Lower lobe of right lung (tissue), 2 donors: Measurements from ENCODE around the gene PLAU. TPM values are rescaled to one million over a fixed set of nuclear protein-coding genes. Genes with fewer than 3 reads are reported as not detected.
A peak's percentile ranks its signal among the peaks of the same experiment; 100 is the strongest.

ENCODE experiments used
- ATAC-seq, 2 donors: fragments of 200-7000 bp; cut with Tn5 transposase; one replicate each; pipeline ENCODE4 v1.9.1; 2020 to 2022; ENCODE audit warnings: mild to moderate bottlenecking in 2 of 2, moderate library complexity in 2 of 2
- DNase-seq: peaks from one replicate; pipeline ENCODE4 v3.0.0-alpha.2; 2020
- H3K27ac ChIP-seq: fragments of 200-600 bp; one replicate; pipeline ENCODE4 v1.8.0; 2022
- H3K27me3 ChIP-seq: fragments of 200-600 bp; one replicate; pipeline ENCODE4 v1.8.0; 2022; ENCODE audit warnings: low read depth
- H3K36me3 ChIP-seq: fragments of 200-600 bp; one replicate; pipeline ENCODE4 v1.8.0; 2022; ENCODE audit warnings: mild to moderate bottlenecking
- H3K4me1 ChIP-seq: fragments of 200-600 bp; one replicate; pipeline ENCODE4 v1.8.0; 2022
- H3K4me3 ChIP-seq: fragments of 200-600 bp; one replicate; pipeline ENCODE4 v1.8.0; 2022; ENCODE audit warnings: mild to moderate bottlenecking
- H3K9me3 ChIP-seq: fragments of 200-600 bp; one replicate; pipeline ENCODE4 v1.8.0; 2022
- CTCF ChIP-seq: fragments of 200-600 bp; IDR thresholded peaks from one replicate; pipeline ENCODE4 v1.8.0; 2022; ENCODE audit warnings: antibody characterized with exemption, mild to moderate bottlenecking
- intact Hi-C: fragments of 100-400 bp; cut with DNase I; formaldehyde crosslinking; loops from one replicate; pipeline ENCODE4 v1.11.0; 2022
- total RNA-seq: library from RNA; stranded (reverse); fragmentation: NEBNext Ultra II Directional; extraction: Animal tissue kit (Norgen Biotek cat#: 25700); gene quantifications from one replicate; pipeline ENCODE4 v1.2.1, GENCODE V29; 2021
- donor health status: DM: no; HTN: yes; CAD: no; lungs with severe emphysema.

Gene PLAU
- total RNA-seq, 1 donor from 2014 or later = 29.0 TPM

- ATAC-seq (no peak), DNase-seq (no peak)
- no peaks in the 10 kb centered on the region for H3K36me3 ChIP-seq
- H3K27me3 ChIP-seq = no peaks in the 10 kb centered on the region
- intact Hi-C loops = no loop called here
- H3K4me1 ChIP-seq = peaks cover 30% of the 10 kb centered on the region
- no peak overlapping the region for H3K27ac ChIP-seq
- no peak for TF ChIP-seq CTCF
- H3K4me3 ChIP-seq = no peak overlapping the region
- no peaks in the 10 kb centered on the region for H3K9me3 ChIP-seq
Measured at GRCh38 chr10:73878365-73878764, 32.6 kb upstream of the PLAU start.

GRCh38 chr10:73879296-73880173 lies 31.4 kb upstream of the PLAU start:
- Histone ChIP-seq H3K4me3 (no peak overlapping the region), H3K27ac (no peak overlapping the region), H3K27me3 (no peaks in the 10 kb centered on the region), H3K36me3 (no peaks in the 10 kb centered on the region), H3K4me1 (peaks cover 29% of the 10 kb centered on the region), H3K9me3 (no peaks in the 10 kb centered on the region)
- peak; percentile 94 for DNase-seq
- peak; percentile 97 for TF ChIP-seq CTCF
- peak; percentile 94 for ATAC-seq
- intact Hi-C loops = loop anchor here (10.0 kb wide), 2 partner anchors 55 to 205 kb away; no protein-coding TSS in a partner anchor

DNA sequence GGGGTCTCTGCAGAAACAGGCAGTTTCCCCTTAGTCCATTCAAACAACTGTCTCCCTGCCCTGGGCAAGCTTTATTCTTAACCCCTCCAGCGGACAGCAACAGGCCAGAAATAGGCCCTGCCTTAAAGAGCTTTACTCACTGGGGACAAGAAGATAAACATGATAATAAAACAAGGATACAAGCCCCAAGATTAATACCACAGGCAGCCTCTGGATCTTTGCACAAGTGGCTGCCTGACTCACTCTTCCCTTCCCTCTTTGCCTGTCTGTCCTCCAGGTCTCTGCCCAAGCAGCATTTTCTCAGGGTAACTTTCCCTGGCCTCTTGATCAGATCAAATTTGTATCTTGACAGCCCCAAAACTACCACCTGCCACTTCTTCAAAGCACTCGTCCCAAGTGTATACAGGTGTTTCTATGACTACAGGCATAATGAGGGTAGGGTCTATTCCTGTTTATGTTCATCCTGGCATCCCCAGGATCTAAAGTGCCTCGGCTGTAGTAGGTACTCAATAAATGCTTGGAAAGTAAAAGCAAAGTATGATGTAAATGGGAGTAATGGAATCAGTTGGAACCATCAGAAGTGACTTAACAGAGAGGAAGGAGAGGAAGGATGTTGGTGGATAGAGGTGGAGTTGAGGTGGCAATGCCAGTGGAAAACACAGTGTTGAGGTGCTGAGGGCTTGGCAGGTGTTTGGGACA lies 29.6 kb upstream of the PLAU start:
- intact Hi-C loops = loop anchor here (10.0 kb wide), 2 partner anchors 53 to 203 kb away; no protein-coding TSS in a partner anchor
- DNase-seq = no peak

GRCh38 chr10:73884017-73884416 lies 26.9 kb upstream of the PLAU start:
- H3K9me3 ChIP-seq = no peaks in the 10 kb centered on the region
- H3K4me1 ChIP-seq = peaks cover 38% of the 10 kb centered on the region
- intact Hi-C loops = loop anchor here (10.0 kb wide), 2 partner anchors 51 to 201 kb away; no protein-coding TSS in a partner anchor
- H3K27me3 ChIP-seq = no peaks in the 10 kb centered on the region
- no peak for TF ChIP-seq CTCF
- ATAC-seq = no peak
- no peak overlapping the region for H3K27ac ChIP-seq
- H3K4me3 ChIP-seq = no peak overlapping the region
- no peaks in the 10 kb centered on the region for H3K36me3 ChIP-seq
- DNase-seq = no peak

More for the DNA sequence above, 29.6 kb upstream of the PLAU start:
- Histone ChIP-seq H3K27ac (no peak overlapping the region), H3K4me3 (no peak overlapping the region), H3K9me3 (no peaks in the 10 kb centered on the region), H3K36me3 (no peaks in the 10 kb centered on the region), H3K4me1 (peaks cover 19% of the 10 kb centered on the region), H3K27me3 (no peaks in the 10 kb centered on the region)
- TF ChIP-seq CTCF = no peak
- ATAC-seq = no peak

GRCh38 chr10:73886085-73886529 lies 24.8 kb upstream of the PLAU start:
- Histone ChIP-seq H3K27ac (peak overlapping the region; percentile 85), H3K27me3 (no peaks in the 10 kb centered on the region), H3K9me3 (no peaks in the 10 kb centered on the region), H3K4me3 (no peak overlapping the region), H3K4me1 (peaks cover 31% of the 10 kb centered on the region), H3K36me3 (no peaks in the 10 kb centered on the region)
- TF ChIP-seq CTCF = peak; percentile 92
- ATAC-seq (peak; percentile 87 to 90), DNase-seq (peak; percentile 66)
- intact Hi-C loops = loop anchor here (10.0 kb wide), 2 partner anchors 49 to 199 kb away; no protein-coding TSS in a partner anchor
